Ovary (tissue), 9 donors: ENCODE measurements around the gene CDK5RAP2. TPM values are rescaled to one million over a fixed set of nuclear protein-coding genes. Genes with fewer than 3 reads are reported as not detected.

Source experiments
- DNase-seq, 5 donors: peaks; one replicate each; pipeline ENCODE4 v3.0.0-alpha.2; 2019 to 2020
- H3K27ac ChIP-seq, 2 donors: fragments of 200-600 bp; one replicate each; pipeline versions ENCODE4 v1.5.1 to v1.8.0; 2019 to 2022
- H3K27me3 ChIP-seq: fragments of 200-600 bp; one replicate; pipeline ENCODE4 v1.8.0; 2022
- H3K36me3 ChIP-seq: fragments of 200-600 bp; sonication (generic); one replicate; pipeline ENCODE4 v1.5.1; 2019
- H3K4me1 ChIP-seq: one replicate; pipeline ENCODE4 v1.8.1; 2013; ENCODE audit warnings: mild to moderate bottlenecking, moderate library complexity; ENCODE audit not compliant: insufficient read depth
- H3K4me3 ChIP-seq: fragments of 200-600 bp; sonication (generic); one replicate; pipeline ENCODE4 v1.5.1; 2017
- H3K9me3 ChIP-seq, 2 donors: fragments of 200-600 bp in 1 of 2; sonication (generic) in 1 of 2; one replicate each; pipeline versions ENCODE4 v1.5.1 to v1.8.1; 2013 to 2019; ENCODE audit warnings: mild to moderate bottlenecking in 1 of 2, moderate library complexity in 1 of 2
- CTCF ChIP-seq, 3 donors: fragments of 450-650 bp in 2 of 3; fragments of 200-600 bp in 1 of 3; IDR thresholded peaks; one replicate each; pipeline versions ENCODE4 v1.5.1 to v1.8.0; 2016 to 2022; ENCODE audit warnings: antibody characterized with exemption in 3 of 3, mild to moderate bottlenecking in 1 of 3
- EP300 ChIP-seq: sonication (generic); formaldehyde crosslinking; IDR thresholded peaks from one replicate; pipeline ENCODE4 v1.6.1; 2017; ENCODE audit warnings: antibody characterized with exemption
- POLR2A ChIP-seq: fragments of 450-650 bp; IDR thresholded peaks from one replicate; pipeline ENCODE4 v1.6.1; 2017; ENCODE audit warnings: antibody characterized with exemption, mild to moderate bottlenecking, moderate library complexity
- WGBS, 3 donors: extraction: QIAGEN DNeasy Blood & Tissue Kit in 1 of 3; methylation state at CpG; one replicate each; pipeline versions ENCODE4 v1.1.5 to v1.1.7; 2013 to 2017; 5-methylcytosine and 5-hydroxymethylcytosine counted together
- intact Hi-C, 4 donors: fragments of 100-400 bp; cut with DNase I; formaldehyde crosslinking; loops; one replicate each; pipeline versions ENCODE4 v1.11.0 to v1.15.1; 2022 to 2023
- polyA plus RNA-seq, 2 donors: library from polyadenylated mRNA; stranded (reverse); fragments of 200-250 nt in 1 of 2; fragments of 350-450 nt in 1 of 2; fragmentation: Illumina TruSeq in 1 of 2; extraction: RNeasy Lipid Tissue Mini Kit (QIAGEN cat#74804) in 1 of 2; gene quantifications; one replicate each; pipeline ENCODE4 v1.2.3, GENCODE V29; 2013 to 2014
- total RNA-seq, 7 donors: library from RNA; depleted of rRNA in 2 of 7; stranded (reverse); fragments of >200 nt in 2 of 7; fragmentation: NEBNext Ultra II Directional in 3 of 7; extraction: Animal tissue kit (Norgen Biotek cat#: 25700) in 3 of 7; gene quantifications; one replicate each; pipeline versions ENCODE4 v1.1.0 to v1.2.4, GENCODE V29; 2016 to 2023
- donor health status: DM: no; HTN: no; CAD: no; lungs with moderate emphysema.
- donor health status: DM: no; HTN: no; CAD: no.
- donor health status: Bipolar disorder and iron deficiency.
- donor health status: DM: yes; HTN: yes; CAD: no.
- donor health status: DM: no; HTN: no; CAD: no.
- donor health status: DM: yes; HTN: yes; CAD: no.

The CDK5RAP2 gene
- total and polyA plus RNA-seq, 9 donors = 30.8 to 61.1 (median 44.7) TPM

GRCh38 chr9:120391691-120392090 is 188.3 kb downstream of the CDK5RAP2 start:
- no peaks in the 10 kb centered on the region for H3K36me3 ChIP-seq
- 90 to 95% (median 92%) methylated on average over 5 of the region's 5 CpGs for WGBS, 3 donors
- DNase-seq = no peak
- intact Hi-C loops = no loop called here
- peaks cover 1% of the 10 kb centered on the region for H3K4me1 ChIP-seq
- no peak overlapping the region for H3K27ac ChIP-seq
- TF ChIP-seq CTCF (IDR thresholded peaks at IDR 0.05) = no peak
- no peak for TF ChIP-seq EP300
- no peak for TF ChIP-seq POLR2A
- H3K27me3 ChIP-seq = no peaks in the 10 kb centered on the region
- no peak overlapping the region for H3K4me3 ChIP-seq
- H3K9me3 ChIP-seq = no peaks in the 10 kb centered on the region

GRCh38 chr9:120390637-120391190 is 189.3 kb downstream of the CDK5RAP2 start:
- Histone ChIP-seq H3K4me1 (peaks cover 5% of the 10 kb centered on the region), H3K36me3 (no peaks in the 10 kb centered on the region), H3K27ac (no peak overlapping the region), H3K27me3 (no peaks in the 10 kb centered on the region), H3K4me3 (no peak overlapping the region), H3K9me3 (no peaks in the 10 kb centered on the region)
- DNase-seq = no peak
- WGBS, 3 donors = 88 to 90% (median 89%) methylated on average over 12 of the region's 12 CpGs
- intact Hi-C loops = no loop called here
- no peak for TF ChIP-seq EP300
- TF ChIP-seq CTCF (IDR thresholded peaks at IDR 0.05) = no peak
- TF ChIP-seq POLR2A = no peak

DNA sequence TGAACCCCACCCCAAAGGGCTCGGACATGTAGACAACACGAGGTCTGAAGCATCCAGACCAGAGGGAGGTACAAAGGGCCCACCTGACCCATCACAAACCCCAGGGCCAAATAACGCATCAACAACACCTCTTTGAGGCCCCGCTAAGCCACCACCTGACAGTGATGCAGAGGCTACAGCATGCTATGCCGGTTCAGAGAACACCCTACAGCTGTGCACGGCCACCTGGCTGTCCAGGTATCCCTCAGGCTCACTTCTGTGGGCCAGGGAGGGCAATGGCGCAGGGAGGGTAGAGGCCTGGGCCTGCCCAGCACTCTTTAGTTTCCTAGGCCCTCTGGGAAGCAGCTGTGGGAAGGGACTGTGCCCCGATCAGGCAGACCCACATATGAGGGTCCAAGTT is 190.1 kb downstream of the CDK5RAP2 start:
- TF ChIP-seq EP300 (no peak), POLR2A (no peak), CTCF (IDR thresholded peaks at IDR 0.05) (no peak)
- peaks cover 5% of the 10 kb centered on the region for H3K4me1 ChIP-seq

GRCh38 chr9:120389300-120389699 is 190.7 kb downstream of the CDK5RAP2 start:
- intact Hi-C loops = no loop called here
- Histone ChIP-seq H3K36me3 (no peaks in the 10 kb centered on the region), H3K4me3 (no peak overlapping the region), H3K27me3 (no peaks in the 10 kb centered on the region), H3K27ac (no peak overlapping the region), H3K4me1 (peaks cover 5% of the 10 kb centered on the region), H3K9me3 (no peaks in the 10 kb centered on the region)
- 78 to 81% (median 79%) methylated on average over 4 of the region's 4 CpGs for WGBS, 3 donors
- no peak for TF ChIP-seq EP300
- no peak for TF ChIP-seq CTCF (IDR thresholded peaks at IDR 0.05)
- TF ChIP-seq POLR2A = no peak
- DNase-seq = no peak

More for the DNA sequence above, 190.1 kb downstream of the CDK5RAP2 start:
- no peak for DNase-seq
- intact Hi-C loops = no loop called here
- WGBS, 3 donors = 93 to 94% (median 93%) methylated on average over 8 of the region's 8 CpGs
- Histone ChIP-seq H3K27ac (no peak overlapping the region), H3K27me3 (no peaks in the 10 kb centered on the region), H3K9me3 (no peaks in the 10 kb centered on the region), H3K36me3 (no peaks in the 10 kb centered on the region), H3K4me3 (no peak overlapping the region)
